Activated naive CD4-positive, alpha-beta T cell treated with anti-CD3 and anti-CD28 coated beads for 36 hours (primary cell): Measurements from ENCODE around the gene RPLP2. TPM values are rescaled to one million over a fixed set of nuclear protein-coding genes. Genes with fewer than 3 reads are reported as not detected.

Experiments
- CTCF ChIA-PET: fragments of 350-600 bp; sonication (Branson Sonifier 250); formaldehyde crosslinking; loops from one replicate; lab custom pipeline; 2021; ENCODE audit warnings: antibody characterized with exemption; lab: Charles Lee
- DNase-seq: peaks from one replicate; pipeline ENCODE4 v3.0.0-alpha.2; 2020
- H3K27ac Mint-ChIP-seq: one replicate; pipeline ENCODE4 v1.8.0; 2021; ENCODE audit warnings: mild to moderate bottlenecking, mixed read lengths
- H3K27me3 Mint-ChIP-seq: one replicate; pipeline ENCODE4 v1.8.0; 2021; ENCODE audit warnings: low read depth, mixed read lengths
- H3K36me3 Mint-ChIP-seq: one replicate; pipeline ENCODE4 v1.8.0; 2021; ENCODE audit warnings: low read depth, mixed read lengths
- H3K4me1 Mint-ChIP-seq: one replicate; pipeline ENCODE4 v1.8.0; 2021; ENCODE audit warnings: low read depth, mixed read lengths
- H3K4me3 Mint-ChIP-seq: one replicate; pipeline ENCODE4 v1.8.0; 2021; ENCODE audit warnings: mild to moderate bottlenecking, moderate library complexity, mixed read lengths
- H3K9me3 Mint-ChIP-seq: one replicate; pipeline ENCODE4 v1.8.0; 2021; ENCODE audit warnings: mixed read lengths
- intact Hi-C: fragments of 100-400 bp; cut with micrococcal nuclease; formaldehyde crosslinking; loops from one replicate; pipeline ENCODE4 v1.15.1; 2023
- total RNA-seq, 2 experiments: library from RNA; stranded (reverse); gene quantifications; one replicate each; pipeline ENCODE4 v1.2.3, GENCODE V29; 2021

Gene RPLP2
- total RNA-seq, 2 experiments from 2014 or later, result 3,807 to 3,940 TPM

GRCh38 chr11:850775-851763 lies 41.3 kb downstream of the RPLP2 start:
- intact Hi-C loops, result no loop called here
- Mint-ChIP-seq H3K9me3 (no peaks in the 10 kb centered on the region), H3K4me1 (peaks cover 5% of the 10 kb centered on the region), H3K27ac (no peak overlapping the region), H3K4me3 (peak overlapping the region; percentile 9), H3K27me3 (peaks cover 5% of the 10 kb centered on the region), H3K36me3 (no peaks in the 10 kb centered on the region)
- CTCF ChIA-PET, result interaction anchor here (0.8 kb wide), 1 partner anchor 200 kb away, joined by 5 read pairs; no protein-coding TSS in a partner anchor
- DNase-seq, result no peak

- Mint-ChIP-seq H3K4me1 (peaks cover 5% of the 10 kb centered on the region), H3K27me3 (peaks cover 5% of the 10 kb centered on the region), H3K27ac (no peak overlapping the region), H3K9me3 (no peaks in the 10 kb centered on the region), H3K4me3 (no peak overlapping the region), H3K36me3 (no peaks in the 10 kb centered on the region)
- intact Hi-C loops, result no loop called here
- CTCF ChIA-PET, result no interaction called here
- no peak for DNase-seq
Observed at GRCh38 chr11:852762-853161, 43.0 kb downstream of the RPLP2 start.

GRCh38 chr11:853682-854448 lies 44.1 kb downstream of the RPLP2 start:
- Mint-ChIP-seq H3K27ac (no peak overlapping the region), H3K9me3 (no peaks in the 10 kb centered on the region), H3K36me3 (no peaks in the 10 kb centered on the region), H3K4me3 (no peak overlapping the region), H3K4me1 (no peaks in the 10 kb centered on the region), H3K27me3 (no peaks in the 10 kb centered on the region)
- CTCF ChIA-PET, result no interaction called here
- no peak for DNase-seq
- intact Hi-C loops, result no loop called here

- Mint-ChIP-seq H3K4me1 (no peaks in the 10 kb centered on the region), H3K9me3 (no peaks in the 10 kb centered on the region), H3K36me3 (no peaks in the 10 kb centered on the region), H3K27ac (no peak overlapping the region), H3K4me3 (no peak overlapping the region), H3K27me3 (no peaks in the 10 kb centered on the region)
- intact Hi-C loops, result no loop called here
- no peak for DNase-seq
- CTCF ChIA-PET, result no interaction called here
Observed at GRCh38 chr11:854601-855329, 45.0 kb downstream of the RPLP2 start.

GRCh38 chr11:855330-855674 lies 45.5 kb downstream of the RPLP2 start:
- H3K4me3 Mint-ChIP-seq, result no peak overlapping the region
- intact Hi-C loops, result no loop called here
- H3K9me3 Mint-ChIP-seq, result no peaks in the 10 kb centered on the region
- no peak overlapping the region for H3K27ac Mint-ChIP-seq
- H3K36me3 Mint-ChIP-seq, result no peaks in the 10 kb centered on the region
- H3K27me3 Mint-ChIP-seq, result no peaks in the 10 kb centered on the region
- H3K4me1 Mint-ChIP-seq, result no peaks in the 10 kb centered on the region
- no peak for DNase-seq
- CTCF ChIA-PET, result no interaction called here

- Mint-ChIP-seq H3K9me3 (no peaks in the 10 kb centered on the region), H3K27me3 (no peaks in the 10 kb centered on the region)
- CTCF ChIA-PET, result no interaction called here
Observed at GRCh38 chr11:855796-856195, 46.0 kb downstream of the RPLP2 start.

GRCh38 chr11:856397-856796 lies 46.6 kb downstream of the RPLP2 start:
- CTCF ChIA-PET, result interaction anchor here (1.1 kb wide), 1 partner anchor 8 kb away, joined by 3 read pairs; no protein-coding TSS in a partner anchor
- no peaks in the 10 kb centered on the region for H3K36me3 Mint-ChIP-seq
- H3K27ac Mint-ChIP-seq, result no peak overlapping the region
- DNase-seq, result no peak
- no peaks in the 10 kb centered on the region for H3K9me3 Mint-ChIP-seq
- intact Hi-C loops, result no loop called here
- no peaks in the 10 kb centered on the region for H3K4me1 Mint-ChIP-seq
- no peaks in the 10 kb centered on the region for H3K27me3 Mint-ChIP-seq
- no peak overlapping the region for H3K4me3 Mint-ChIP-seq

More at GRCh38 chr11:855796-856195, 46.0 kb downstream of the RPLP2 start:
- H3K27ac Mint-ChIP-seq, result no peak overlapping the region
- no peak for DNase-seq
- intact Hi-C loops, result no loop called here
- no peaks in the 10 kb centered on the region for H3K4me1 Mint-ChIP-seq
- H3K4me3 Mint-ChIP-seq, result no peak overlapping the region
- no peaks in the 10 kb centered on the region for H3K36me3 Mint-ChIP-seq

- DNase-seq, result no peak
- Mint-ChIP-seq H3K27me3 (no peaks in the 10 kb centered on the region), H3K4me3 (no peak overlapping the region), H3K27ac (no peak overlapping the region), H3K9me3 (no peaks in the 10 kb centered on the region), H3K4me1 (no peaks in the 10 kb centered on the region), H3K36me3 (no peaks in the 10 kb centered on the region)
- CTCF ChIA-PET, result no interaction called here
- intact Hi-C loops, result no loop called here
Observed at GRCh38 chr11:858053-858761, 48.4 kb downstream of the RPLP2 start.

- Mint-ChIP-seq H3K4me1 (no peaks in the 10 kb centered on the region), H3K4me3 (no peak overlapping the region), H3K27ac (no peak overlapping the region), H3K36me3 (no peaks in the 10 kb centered on the region), H3K9me3 (no peaks in the 10 kb centered on the region), H3K27me3 (no peaks in the 10 kb centered on the region)
- DNase-seq, result no peak
- intact Hi-C loops, result no loop called here
- CTCF ChIA-PET, result no interaction called here
Observed at GRCh38 chr11:858762-859339, 49.1 kb downstream of the RPLP2 start.

GRCh38 chr11:859394-860131 lies 49.8 kb downstream of the RPLP2 start:
- no peaks in the 10 kb centered on the region for H3K9me3 Mint-ChIP-seq
- no peaks in the 10 kb centered on the region for H3K36me3 Mint-ChIP-seq
- H3K27me3 Mint-ChIP-seq, result no peaks in the 10 kb centered on the region
- no peaks in the 10 kb centered on the region for H3K4me1 Mint-ChIP-seq
- CTCF ChIA-PET, result no interaction called here
- intact Hi-C loops, result no loop called here
- no peak for DNase-seq
- no peak overlapping the region for H3K27ac Mint-ChIP-seq
- H3K4me3 Mint-ChIP-seq, result no peak overlapping the region
